ENCODE measurements around the gene BMP8A. TPM values are rescaled to one million over a fixed set of nuclear protein-coding genes. Genes with fewer than 3 reads are reported as not detected.

The BMP8A gene
- total and polyA plus RNA-seq, 9 of the 15 experiments (the other 6 are each of a cell fraction or from before 2014, with no cell fraction given) = 0.05 to 0.31 TPM; not detected in 7

- H3K9me3 ChIP-seq (replicated peaks; ENCODE audit: control insufficient read depth, insufficient read depth, low read depth, low read length) = no peaks in the 10 kb centered on the region
- H3K9me1 ChIP-seq (ENCODE audit: control insufficient read depth, insufficient read depth, low read length) = no peaks in the 10 kb centered on the region
- WGBS (ENCODE audit: insufficient coverage, low coverage, missing lambda C conversion rate) = 83% methylated on average over 6 of the region's 6 CpGs
- no peak overlapping the region for H3K9ac ChIP-seq (ENCODE audit: insufficient read depth in 1 of 2, low read depth in 2 of 2, low read length in 2 of 2)
- peaks cover 70% of the 10 kb centered on the region for H3K36me3 ChIP-seq (ENCODE audit: control insufficient read depth, insufficient read depth, low read length)
- ChIA-PET POLR2A (interaction anchor here (1.1 kb wide), 1 partner anchor 11 kb away, joined by 4 read pairs; no protein-coding TSS in a partner anchor), CTCF (ENCODE audit: low intra/inter-chr PET ratio) (no interaction called here)
- in situ Hi-C loops (cut with MboI) = no loop called here
- intact Hi-C loops (cut with micrococcal nuclease) = no loop called here
- H4K20me1 ChIP-seq (replicated peaks; ENCODE audit: control insufficient read depth, insufficient read depth, low read length) = no peaks in the 10 kb centered on the region
- ATAC-seq (no peak), DNase-seq (ENCODE audit: extremely low read depth in 1 of 4, low spot score in 3 of 4) (no peak), FAIRE-seq (no peak)
- H2AFZ ChIP-seq (ENCODE audit: low read depth, low read length) = no peak overlapping the region
- H3K4me1 ChIP-seq (replicated peaks in 1 of 2; ENCODE audit: control insufficient read depth in 2 of 2, insufficient read depth in 2 of 2, low read length in 2 of 2) = no peaks in the 10 kb centered on the region
- H3K4me2 ChIP-seq (ENCODE audit: insufficient read depth, low read length) = no peak overlapping the region
- no peak overlapping the region for H3K27ac ChIP-seq (ENCODE audit: extremely low read depth, low read depth, low read length)
- H3K79me2 ChIP-seq (ENCODE audit: control insufficient read depth, insufficient read depth, low read length) = no peaks in the 10 kb centered on the region
- H3K27me3 ChIP-seq (ENCODE audit: control insufficient read depth in 2 of 2, insufficient read depth in 2 of 2, low read length in 2 of 2) = no peaks in the 10 kb centered on the region
- no peak overlapping the region for H3K4me3 ChIP-seq
- BruUV-seq (replicated peaks) = no TSS peak
- TF ChIP-seq AFF4 (CRISPR knock-in tag; IDR thresholded peaks at IDR 0.05) (no peak), TRIM25 (IDR thresholded peaks at IDR 0.05; ENCODE audit: borderline replicate concordance) (no peak), USF2 (CRISPR knock-in tag; IDR thresholded peaks at IDR 0.05) (no peak), ZNF449 (CRISPR knock-in tag; IDR thresholded peaks at IDR 0.05) (no peak), THRB (CRISPR knock-in tag; conservative IDR thresholded peaks at IDR 0.05) (no peak), SIN3A (IDR thresholded peaks at IDR 0.05; ENCODE audit: borderline replicate concordance in 2 of 2, control insufficient read depth in 1 of 2, low read depth in 2 of 2, low read length in 2 of 2) (no peak), BMI1 (IDR thresholded peaks at IDR 0.05; ENCODE audit: low read length) (no peak), TAF1 (IDR thresholded peaks at IDR 0.05; ENCODE audit: control insufficient read depth, extremely low read depth, insufficient read depth, low read length, severe bottlenecking) (no peak), USF1 (CRISPR knock-in tag; IDR thresholded peaks at IDR 0.05) (no peak), MAZ (CRISPR knock-in tag; conservative IDR thresholded peaks at IDR 0.05 in 1 of 2, IDR thresholded peaks at IDR 0.05 in 1 of 2) (no peak), BRD4 (IDR thresholded peaks at IDR 0.05) (no peak)
Measured at GRCh38 chr1:39481289-39481688, 10.1 kb upstream of the BMP8A start.

Measured in K562 (cell line).